Skin of body (tissue), 2 donors: ENCODE results near the gene GABRD. TPM values are rescaled to one million over a fixed set of nuclear protein-coding genes. Genes with fewer than 3 reads are reported as not detected.

Experiments
- DNase-seq: peaks from one replicate; lab custom pipeline; 2025; lab: John Stamatoyannopoulos, UW
- total RNA-seq: library from RNA; depleted of rRNA; stranded (reverse); fragments of >200 nt; gene quantifications from one replicate; pipeline ENCODE4 v1.2.3, GENCODE V29; 2014

Gene GABRD
- total RNA-seq, 1 donor from 2014 or later, result 2.2 TPM

- no peak for DNase-seq
Observed at GRCh38 chr1:2074944-2075740, 56.0 kb downstream of the GABRD start.

DNA sequence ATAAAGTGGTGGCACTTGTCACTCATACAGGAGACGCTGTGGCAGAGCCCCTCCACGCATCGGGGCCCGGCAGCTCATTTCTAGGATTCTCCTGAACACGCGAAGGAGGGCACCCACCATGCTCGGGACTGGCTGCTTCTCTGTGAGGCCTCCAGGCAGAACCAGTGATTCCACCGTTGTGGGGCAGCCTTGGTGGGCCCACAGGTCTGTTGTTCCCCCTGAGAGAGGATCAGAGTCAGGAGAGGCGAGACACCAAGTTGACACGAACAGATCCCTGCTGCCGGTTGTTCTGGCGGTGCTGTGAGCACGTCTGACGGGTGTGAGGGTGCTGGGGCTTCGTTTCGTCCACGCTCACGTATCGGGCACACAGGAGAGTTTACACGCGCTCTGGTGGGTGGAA, 57.7 kb downstream of the GABRD start:
- DNase-seq, result no peak

GRCh38 chr1:2078170-2078569, 59.0 kb downstream of the GABRD start:
- no peak for DNase-seq

DNA sequence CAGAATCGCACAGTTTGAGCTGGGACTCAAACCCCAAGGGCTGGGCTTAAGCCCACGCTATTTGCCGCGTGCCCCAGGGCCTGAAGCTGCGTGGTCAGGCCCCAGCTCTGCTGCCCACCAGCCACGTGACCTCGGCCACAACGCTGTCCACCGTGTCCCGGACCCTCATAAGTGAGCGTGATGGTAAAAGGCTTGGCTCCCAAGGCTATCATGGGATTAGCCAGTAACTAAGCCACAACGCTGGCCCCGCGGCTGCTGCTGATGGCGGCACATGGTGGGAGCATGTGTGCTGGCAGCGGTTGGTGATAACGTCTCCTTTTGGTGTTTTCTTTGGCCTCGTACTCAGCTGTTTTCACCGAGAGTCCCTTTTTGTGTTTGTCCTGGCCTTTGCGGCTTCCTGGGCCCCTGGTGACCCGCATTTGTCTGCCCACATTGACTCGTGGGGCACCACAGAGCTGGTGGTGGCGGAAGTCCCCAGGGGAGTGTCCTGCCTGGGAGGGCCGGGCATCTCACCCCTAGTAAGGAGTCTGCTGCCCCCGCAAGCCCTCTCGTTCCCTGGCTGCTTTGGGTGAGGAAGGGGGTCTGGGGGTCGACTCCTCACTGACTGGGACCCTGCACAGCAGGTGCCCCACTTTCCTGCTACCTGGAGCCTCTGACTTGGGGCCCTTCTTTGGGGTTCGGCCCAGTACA, 60.4 kb downstream of the GABRD start:
- no peak for DNase-seq

DNA sequence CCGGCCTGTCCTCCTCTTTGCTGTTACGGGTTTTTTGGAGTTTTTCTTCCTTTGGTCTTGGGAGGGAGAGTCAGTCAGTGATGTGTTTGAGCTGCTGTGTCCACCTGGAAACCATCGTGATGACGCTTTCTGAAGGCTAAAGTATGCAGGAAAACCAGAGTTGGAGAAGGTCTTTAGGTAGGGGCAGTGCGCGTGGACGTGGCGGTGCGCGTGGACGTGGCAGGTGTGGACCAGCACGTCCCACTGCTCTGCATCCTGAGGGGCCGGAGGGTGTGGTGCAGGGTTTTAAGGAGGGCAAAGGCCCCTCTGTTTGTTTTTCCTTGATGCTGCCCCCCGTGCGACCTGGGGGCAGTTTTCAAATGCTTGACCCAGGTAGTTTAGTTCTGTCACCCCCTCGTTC, 61.0 kb downstream of the GABRD start:
- no peak for DNase-seq

Other genes with a start within 250 kb of the GABRD start
- 33.1 TPM for gene NADK, start 240.9 kb upstream of the GABRD start, total RNA-seq
- gene GNB1, start 128.3 kb upstream of the GABRD start, total RNA-seq, result 84.8 TPM
- gene CALML6, start 104.1 kb upstream of the GABRD start, total RNA-seq, result 19.0 TPM
- 3.6 TPM for gene TMEM52, start 100.1 kb upstream of the GABRD start, total RNA-seq
- gene CFAP74, start 15.6 kb upstream of the GABRD start, total RNA-seq, result 0.49 TPM
- gene PRKCZ, start 31.1 kb downstream of the GABRD start, total RNA-seq, result 10.8 TPM
- gene FAAP20, start 175.4 kb downstream of the GABRD start, total RNA-seq, result 15.5 TPM
- 28.4 TPM for gene SKI, start 209.0 kb downstream of the GABRD start, total RNA-seq